Measurements from ENCODE around the gene GPR37L1. TPM values are rescaled to one million over a fixed set of nuclear protein-coding genes. Genes with fewer than 3 reads are reported as not detected.

GPR37L1 gene
- total and polyA plus RNA-seq, 10 donors: 0.16 TPM; not detected in 9

- Histone ChIP-seq H3K9me3 (no peaks in the 10 kb centered on the region), H3K27me3 (replicated peaks in 1 of 7) (no peaks in the 10 kb centered on the region), H3K4me1 (peaks cover 0 to 64% (median 24%) of the 10 kb centered on the region in 6 donors), H3K36me3 (peaks cover 5 to 58% (median 53%) of the 10 kb centered on the region in 6 donors), H3K27ac (peak overlapping the region in 7 of 8 donors; percentile 53 to 74 (median 68)), H3K4me3 (no peak overlapping the region)
- intact Hi-C loops (cut with DNase I; ENCODE audit: low total_unique reads): no loop called here
- 73 to 86% (median 80%) methylated on average over 12 of the region's 12 CpGs for WGBS, 5 donors
- DNase-seq: no peak
- TF ChIP-seq POLR2AphosphoS5 (IDR thresholded peaks at IDR 0.05) (peak in 2 of 3 donors; percentile 45 to 59), CTCF (IDR thresholded peaks at IDR 0.05 in 8 of 11, conservative IDR thresholded peaks at IDR 0.05 in 3 of 11) (no peak)
Measured at GRCh38 chr1:202131956-202132821, 9.5 kb downstream of the GPR37L1 start.

GRCh38 chr1:202133001-202133400 lies 10.3 kb downstream of the GPR37L1 start:
- WGBS, 5 donors: 64 to 84% (median 71%) methylated on average over 13 to 14 of the region's 14 CpGs
- no peaks in the 10 kb centered on the region for H3K27me3 ChIP-seq (replicated peaks in 1 of 7)
- TF ChIP-seq CTCF (IDR thresholded peaks at IDR 0.05 in 8 of 11, conservative IDR thresholded peaks at IDR 0.05 in 3 of 11) (no peak), POLR2AphosphoS5 (IDR thresholded peaks at IDR 0.05) (no peak), POLR2A (IDR thresholded peaks at IDR 0.05) (no peak)
- peaks cover 5 to 66% (median 61%) of the 10 kb centered on the region in 6 donors for H3K36me3 ChIP-seq
- intact Hi-C loops (cut with DNase I; ENCODE audit: low total_unique reads): no loop called here
- no peaks in the 10 kb centered on the region for H3K9me3 ChIP-seq
- H3K4me1 ChIP-seq: peaks cover 0 to 70% (median 24%) of the 10 kb centered on the region in 6 donors
- no peak overlapping the region for H3K4me3 ChIP-seq
- peak overlapping the region in 7 of 8 donors; percentile 53 to 74 (median 68) for H3K27ac ChIP-seq
- no peak for DNase-seq

GRCh38 chr1:202133496-202133895 lies 10.8 kb downstream of the GPR37L1 start:
- WGBS, 5 donors: 66 to 83% (median 78%) methylated on average over 8 of the region's 8 CpGs
- Histone ChIP-seq H3K9me3 (no peaks in the 10 kb centered on the region), H3K27ac (peak overlapping the region in 4 of 8 donors; percentile 62 to 74 (median 69)), H3K36me3 (peaks cover 5 to 71% (median 66%) of the 10 kb centered on the region in 6 donors), H3K4me1 (peaks cover 0 to 74% (median 24%) of the 10 kb centered on the region in 6 donors), H3K4me3 (no peak overlapping the region), H3K27me3 (replicated peaks in 1 of 7) (no peaks in the 10 kb centered on the region)
- intact Hi-C loops (cut with DNase I; ENCODE audit: low total_unique reads): no loop called here
- TF ChIP-seq POLR2A (IDR thresholded peaks at IDR 0.05): no peak
- no peak for TF ChIP-seq CTCF (IDR thresholded peaks at IDR 0.05 in 8 of 11, conservative IDR thresholded peaks at IDR 0.05 in 3 of 11)
- TF ChIP-seq POLR2AphosphoS5 (IDR thresholded peaks at IDR 0.05): no peak
- DNase-seq: no peak

GRCh38 chr1:202133989-202134388 lies 11.3 kb downstream of the GPR37L1 start:
- H3K36me3 ChIP-seq: peaks cover 5 to 76% (median 69%) of the 10 kb centered on the region in 6 donors
- TF ChIP-seq CTCF (IDR thresholded peaks at IDR 0.05 in 8 of 11, conservative IDR thresholded peaks at IDR 0.05 in 3 of 11) (no peak), POLR2AphosphoS5 (IDR thresholded peaks at IDR 0.05) (no peak), POLR2A (IDR thresholded peaks at IDR 0.05) (no peak)
- H3K27me3 ChIP-seq (replicated peaks in 1 of 7): no peaks in the 10 kb centered on the region
- intact Hi-C loops (cut with DNase I; ENCODE audit: low total_unique reads): no loop called here
- H3K4me1 ChIP-seq: peaks cover 0 to 79% (median 24%) of the 10 kb centered on the region in 6 donors
- H3K27ac ChIP-seq: peak overlapping the region in 2 of 8 donors; percentile 9 to 74
- H3K4me3 ChIP-seq: no peak overlapping the region
- WGBS, 5 donors: 91 to 99% (median 94%) methylated on average over 5 of the region's 5 CpGs
- no peak for DNase-seq
- no peaks in the 10 kb centered on the region for H3K9me3 ChIP-seq
